Esophagus muscularis mucosa (tissue), 4 donors: ENCODE measurements around the gene NFKB2. TPM values are rescaled to one million over a fixed set of nuclear protein-coding genes. Genes with fewer than 3 reads are reported as not detected.

Experiments
- DNase-seq: peaks from one replicate; pipeline ENCODE4 v3.0.0-alpha.2; 2017; ENCODE audit errors: extremely low spot score
- H3K27ac ChIP-seq, 4 donors: fragments of 200-600 bp; sonication (generic); replicated peaks in 1 of 4; 1 replicate in 3 of 4; 2 replicates in 1 of 4; pipeline ENCODE4 v1.5.1; 2016 to 2019; ENCODE audit warnings: mild to moderate bottlenecking in 1 of 4
- H3K27me3 ChIP-seq, 4 donors: fragments of 200-600 bp; sonication (generic); one replicate each; pipeline versions ENCODE4 v1.5.1 to v1.6.0; 2016 to 2019
- H3K36me3 ChIP-seq, 4 donors: fragments of 200-600 bp; sonication (generic); one replicate each; pipeline ENCODE4 v1.5.1; 2016 to 2019
- H3K4me1 ChIP-seq, 4 donors: fragments of 200-600 bp; sonication (generic); one replicate each; pipeline ENCODE4 v1.5.1; 2016 to 2019
- H3K4me3 ChIP-seq, 4 donors: fragments of 200-600 bp; sonication (generic); 1 replicate in 2 of 4; 2 replicates in 2 of 4; pipeline ENCODE4 v1.5.1; 2016 to 2019; ENCODE audit warnings: mild to moderate bottlenecking in 4 of 4, moderate library complexity in 1 of 4
- H3K9me3 ChIP-seq, 4 donors: fragments of 200-600 bp; sonication (generic); 1 replicate in 3 of 4; 2 replicates in 1 of 4; pipeline ENCODE4 v1.5.1; 2016 to 2019
- CTCF ChIP-seq, 3 experiments: fragments of 200-600 bp in 2 of 3; fragments of 450-650 bp in 1 of 3; sonication (generic) in 2 of 3; IDR thresholded peaks; one replicate each; pipeline ENCODE4 v1.5.1; 2017 to 2019; ENCODE audit warnings: antibody characterized with exemption in 3 of 3, mild to moderate bottlenecking in 2 of 3, moderate library complexity in 1 of 3
- EP300 ChIP-seq: sonication (generic); formaldehyde crosslinking; IDR thresholded peaks from one replicate; pipeline ENCODE4 v1.6.1; 2017; ENCODE audit warnings: antibody characterized with exemption
- POLR2A ChIP-seq: fragments of 450-650 bp; IDR thresholded peaks from one replicate; pipeline ENCODE4 v1.6.1; 2017; ENCODE audit warnings: antibody characterized with exemption, moderate library complexity, mild to moderate bottlenecking, low read depth
- POLR2AphosphoS5 ChIP-seq, 2 donors: sonication (generic); formaldehyde crosslinking; IDR thresholded peaks; one replicate each; pipeline ENCODE4 v1.6.1; 2017; ENCODE audit warnings: antibody characterized with exemption in 2 of 2
- WGBS: methylation state at CpG from one replicate; pipeline ENCODE4 v1.1.5; 2018; 5-methylcytosine and 5-hydroxymethylcytosine counted together
- intact Hi-C: fragments of 100-400 bp; cut with DNase I; formaldehyde crosslinking; loops from one replicate; pipeline ENCODE4 v1.15.1; 2023
- total RNA-seq, 4 donors: library from RNA; depleted of rRNA; stranded (reverse); fragments of >200 nt; gene quantifications; one replicate each; pipeline versions ENCODE4 v1.1.0 to v1.2.1, GENCODE V29; 2016

Gene NFKB2
- total RNA-seq, 4 donors from 2014 or later = 18.7 to 47.0 (median 41.2) TPM

GRCh38 chr10:102375867-102376266, 19.6 kb upstream of the NFKB2 start:
- Histone ChIP-seq H3K4me3 (no peak overlapping the region), H3K27me3 (no peaks in the 10 kb centered on the region), H3K36me3 (peaks cover 89 to 100% (median 95%) of the 10 kb centered on the region in 4 donors), H3K9me3 (no peaks in the 10 kb centered on the region), H3K4me1 (no peaks in the 10 kb centered on the region), H3K27ac (no peak overlapping the region)
- intact Hi-C loops = no loop called here
- no peak for DNase-seq
- 83% methylated on average over 2 of the region's 2 CpGs for WGBS
- TF ChIP-seq EP300 (no peak), POLR2A (no peak), CTCF (IDR thresholded peaks at IDR 0.05) (no peak), POLR2AphosphoS5 (IDR thresholded peaks at IDR 0.05) (no peak)

GRCh38 chr10:102376901-102377300, 18.6 kb upstream of the NFKB2 start:
- intact Hi-C loops = no loop called here
- 88% methylated on average over 12 of the region's 12 CpGs for WGBS
- no peak for TF ChIP-seq CTCF (IDR thresholded peaks at IDR 0.05)
- TF ChIP-seq POLR2A = no peak
- no peaks in the 10 kb centered on the region for H3K9me3 ChIP-seq
- H3K4me3 ChIP-seq = no peak overlapping the region
- H3K27me3 ChIP-seq = no peaks in the 10 kb centered on the region
- peaks cover 85 to 100% (median 94%) of the 10 kb centered on the region in 4 donors for H3K36me3 ChIP-seq
- H3K27ac ChIP-seq = no peak overlapping the region
- no peaks in the 10 kb centered on the region for H3K4me1 ChIP-seq
- no peak for DNase-seq

GRCh38 chr10:102379383-102379782, 16.1 kb upstream of the NFKB2 start:
- Histone ChIP-seq H3K4me3 (no peak overlapping the region), H3K4me1 (peaks cover 0 to under 1% (median 0%) of the 10 kb centered on the region in 4 donors), H3K27ac (no peak overlapping the region), H3K36me3 (peaks cover 72 to 91% (median 88%) of the 10 kb centered on the region in 4 donors), H3K9me3 (no peaks in the 10 kb centered on the region), H3K27me3 (no peaks in the 10 kb centered on the region)
- 93% methylated on average over 5 of the region's 6 CpGs for WGBS
- intact Hi-C loops = no loop called here
- DNase-seq = no peak
- no peak for TF ChIP-seq POLR2A
- TF ChIP-seq EP300 = no peak
- no peak for TF ChIP-seq CTCF (IDR thresholded peaks at IDR 0.05)
- TF ChIP-seq POLR2AphosphoS5 (IDR thresholded peaks at IDR 0.05) = no peak

- DNase-seq = no peak
- Histone ChIP-seq H3K36me3 (peaks cover 50 to 65% (median 62%) of the 10 kb centered on the region in 4 donors), H3K27ac (no peak overlapping the region), H3K4me1 (peaks cover 0 to 14% (median 8%) of the 10 kb centered on the region in 4 donors), H3K4me3 (no peak overlapping the region), H3K27me3 (no peaks in the 10 kb centered on the region), H3K9me3 (no peaks in the 10 kb centered on the region)
- intact Hi-C loops = no loop called here
- 90% methylated on average over 7 of the region's 9 CpGs for WGBS
- no peak for TF ChIP-seq POLR2A
- no peak for TF ChIP-seq EP300
- no peak for TF ChIP-seq CTCF (IDR thresholded peaks at IDR 0.05)
- TF ChIP-seq POLR2AphosphoS5 (IDR thresholded peaks at IDR 0.05) = no peak
These were observed 13.5 kb upstream of the NFKB2 start for GRCh38 chr10:102381983-102382382.

GRCh38 chr10:102382871-102383270, 12.6 kb upstream of the NFKB2 start:
- no peaks in the 10 kb centered on the region for H3K9me3 ChIP-seq
- intact Hi-C loops = no loop called here
- DNase-seq = no peak

More at GRCh38 chr10:102382871-102383270, 12.6 kb upstream of the NFKB2 start:
- Histone ChIP-seq H3K4me1 (peaks cover 0 to 14% (median 8%) of the 10 kb centered on the region in 4 donors), H3K27me3 (no peaks in the 10 kb centered on the region), H3K4me3 (no peak overlapping the region), H3K27ac (no peak overlapping the region), H3K36me3 (peaks cover 41 to 57% (median 53%) of the 10 kb centered on the region in 4 donors)
- no peak for TF ChIP-seq EP300
- no peak for TF ChIP-seq CTCF (IDR thresholded peaks at IDR 0.05)
- TF ChIP-seq POLR2A = no peak
- WGBS = 82% methylated on average over 8 of the region's 8 CpGs
